MCF 10A (cell line): Measurements from ENCODE around the gene CCDC106. TPM values are rescaled to one million over a fixed set of nuclear protein-coding genes. Genes with fewer than 3 reads are reported as not detected.

Experiments
- BruUV-seq: library from RNA; stranded (reverse); fragments of 400-500 nt; replicated peaks from 2 replicates; lab custom pipeline; 2021; lab: Mats Ljungman, UMichigan
- CTCF ChIA-PET: fragments of 300-600 bp; sonication (Branson Sonifier 250); formaldehyde crosslinking; extraction: SDS; loops from one replicate; lab custom pipeline; 2021; ENCODE audit warnings: antibody characterized with exemption, inconsistent platforms; lab: Yijun Ruan, JAX
- POLR2A ChIA-PET: fragments of 300-600, 350-650 bp; sonication (Branson Sonifier 250); formaldehyde crosslinking; extraction: SDS; loops from one replicate; lab custom pipeline; 2020; ENCODE audit warnings: antibody characterized with exemption, inconsistent platforms; lab: Yijun Ruan, JAX
- DNase-seq: peaks from one replicate; pipeline ENCODE4 v3.0.0-alpha.2; 2018; ENCODE audit not compliant: unreplicated experiment
- H3K27ac Mint-ChIP-seq: one replicate; pipeline ENCODE4 v1.8.0; 2022; ENCODE audit warnings: mild to moderate bottlenecking, low read depth, mixed read lengths; ENCODE audit not compliant: unreplicated experiment
- H3K27me3 Mint-ChIP-seq: one replicate; pipeline ENCODE4 v1.8.0; 2022; ENCODE audit warnings: mixed read lengths; ENCODE audit not compliant: insufficient read depth, unreplicated experiment
- H3K36me3 Mint-ChIP-seq: one replicate; pipeline ENCODE4 v1.8.0; 2022; ENCODE audit warnings: mild to moderate bottlenecking, moderate library complexity, mixed read lengths; ENCODE audit not compliant: insufficient read depth, unreplicated experiment
- H3K4me1 Mint-ChIP-seq: one replicate; pipeline ENCODE4 v1.8.0; 2022; ENCODE audit warnings: mixed read lengths; ENCODE audit not compliant: insufficient read depth, unreplicated experiment
- H3K4me3 Mint-ChIP-seq: one replicate; pipeline ENCODE4 v1.8.0; 2022; ENCODE audit warnings: mild to moderate bottlenecking, moderate library complexity, mixed read lengths; ENCODE audit not compliant: unreplicated experiment
- H3K9me3 Mint-ChIP-seq: one replicate; pipeline ENCODE4 v1.8.0; 2022; ENCODE audit warnings: mixed read lengths; ENCODE audit not compliant: unreplicated experiment
- CTCF ChIP-seq: fragments of 200-600 bp; IDR thresholded peaks from one replicate; pipeline ENCODE4 v1.8.0; 2022; ENCODE audit warnings: antibody characterized with exemption, mild to moderate bottlenecking; ENCODE audit not compliant: unreplicated experiment
- intact Hi-C: fragments of 100-400 bp; cut with micrococcal nuclease; formaldehyde crosslinking; loops from 2 replicates; pipeline ENCODE4 v1.14.1; 2022
- total RNA-seq: library from RNA; stranded (reverse); gene quantifications from 2 replicates; pipeline ENCODE4 v1.2.3, GENCODE V29; 2022

Gene CCDC106
- total RNA-seq, 1 experiment from 2014 or later: 2.5 TPM

- no peak overlapping the region for H3K27ac Mint-ChIP-seq
- H3K9me3 Mint-ChIP-seq: no peaks in the 10 kb centered on the region
- no peak for TF ChIP-seq CTCF
- no peak for DNase-seq
- CTCF ChIA-PET: no interaction called here
- POLR2A ChIA-PET: interaction anchor here (1.0 kb wide), 1 partner anchor 13 kb away, joined by 3 read pairs; no protein-coding TSS in a partner anchor
- H3K4me3 Mint-ChIP-seq: no peak overlapping the region
- H3K4me1 Mint-ChIP-seq: no peaks in the 10 kb centered on the region
- no TSS peak for BruUV-seq
- peaks cover 26% of the 10 kb centered on the region for H3K36me3 Mint-ChIP-seq
- H3K27me3 Mint-ChIP-seq: no peaks in the 10 kb centered on the region
- intact Hi-C loops: no loop called here
Observed at GRCh38 chr19:55613396-55613795, 34.6 kb upstream of the CCDC106 start.

DNA sequence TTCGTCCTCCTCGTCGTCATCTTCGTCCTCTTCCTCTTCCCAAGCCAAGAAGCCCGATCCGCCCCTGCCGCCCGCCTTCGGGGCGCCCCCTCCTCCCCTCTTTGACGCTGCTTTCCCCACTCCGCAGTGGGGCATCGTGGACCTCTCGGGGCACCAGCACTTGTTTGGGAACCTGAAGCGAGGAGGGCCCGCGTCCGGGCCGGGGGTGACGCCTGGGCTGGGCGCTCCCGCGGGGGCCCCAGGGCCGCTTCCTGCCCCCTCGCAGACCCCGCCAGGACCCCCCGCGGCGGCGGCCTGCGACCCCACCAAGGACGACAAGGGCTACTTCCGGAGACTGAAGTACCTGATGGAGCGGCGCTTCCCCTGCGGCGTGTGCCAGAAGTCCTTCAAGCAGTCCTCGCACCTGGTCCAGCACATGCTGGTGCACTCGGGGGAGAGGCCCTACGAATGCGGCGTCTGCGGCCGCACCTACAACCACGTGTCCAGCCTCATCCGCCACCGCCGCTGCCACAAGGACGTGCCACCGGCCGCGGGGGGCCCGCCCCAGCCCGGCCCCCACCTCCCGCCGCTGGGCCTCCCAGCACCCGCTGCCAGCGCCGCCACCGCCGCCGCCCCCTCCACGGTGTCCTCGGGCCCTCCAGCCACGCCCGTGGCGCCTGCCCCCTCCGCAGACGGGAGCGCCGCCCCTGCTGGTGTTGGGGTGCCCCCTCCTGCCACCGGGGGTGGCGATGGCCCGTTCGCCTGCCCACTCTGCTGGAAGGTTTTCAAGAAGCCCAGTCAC, 33.9 kb upstream of the CCDC106 start:
- POLR2A ChIA-PET: no interaction called here

GRCh38 chr19:55614711-55615542, 33.1 kb upstream of the CCDC106 start:
- H3K36me3 Mint-ChIP-seq: peaks cover 28% of the 10 kb centered on the region
- BruUV-seq: no TSS peak
- ChIA-PET POLR2A (no interaction called here), CTCF (no interaction called here)
- no peaks in the 10 kb centered on the region for H3K27me3 Mint-ChIP-seq
- no peak overlapping the region for H3K4me3 Mint-ChIP-seq
- H3K4me1 Mint-ChIP-seq: no peaks in the 10 kb centered on the region
- TF ChIP-seq CTCF: no peak
- intact Hi-C loops: no loop called here
- DNase-seq: no peak
- no peak overlapping the region for H3K27ac Mint-ChIP-seq
- H3K9me3 Mint-ChIP-seq: no peaks in the 10 kb centered on the region

More for the DNA sequence above, 33.9 kb upstream of the CCDC106 start:
- Mint-ChIP-seq H3K9me3 (no peaks in the 10 kb centered on the region), H3K4me3 (no peak overlapping the region), H3K4me1 (no peaks in the 10 kb centered on the region), H3K36me3 (peaks cover 20% of the 10 kb centered on the region), H3K27me3 (no peaks in the 10 kb centered on the region), H3K27ac (no peak overlapping the region)
- no TSS peak for BruUV-seq
- no peak for DNase-seq
- intact Hi-C loops: no loop called here
- CTCF ChIA-PET: no interaction called here
- no peak for TF ChIP-seq CTCF
